Smooth muscle cell of the brain vasculature (primary cell): ENCODE data around the gene CDC42BPA.
"Not testable (repeated sequence)": the region's sequence is repeated elsewhere in the genome, so short reads cannot be mapped to it uniquely, and the experiment has no call there.

Experiments used
- DNase-seq: peaks from one replicate; pipeline ENCODE4 v3.0.0-alpha.2; 2012; ENCODE audit warnings: low read depth, low spot score

CDC42BPA gene

DNA sequence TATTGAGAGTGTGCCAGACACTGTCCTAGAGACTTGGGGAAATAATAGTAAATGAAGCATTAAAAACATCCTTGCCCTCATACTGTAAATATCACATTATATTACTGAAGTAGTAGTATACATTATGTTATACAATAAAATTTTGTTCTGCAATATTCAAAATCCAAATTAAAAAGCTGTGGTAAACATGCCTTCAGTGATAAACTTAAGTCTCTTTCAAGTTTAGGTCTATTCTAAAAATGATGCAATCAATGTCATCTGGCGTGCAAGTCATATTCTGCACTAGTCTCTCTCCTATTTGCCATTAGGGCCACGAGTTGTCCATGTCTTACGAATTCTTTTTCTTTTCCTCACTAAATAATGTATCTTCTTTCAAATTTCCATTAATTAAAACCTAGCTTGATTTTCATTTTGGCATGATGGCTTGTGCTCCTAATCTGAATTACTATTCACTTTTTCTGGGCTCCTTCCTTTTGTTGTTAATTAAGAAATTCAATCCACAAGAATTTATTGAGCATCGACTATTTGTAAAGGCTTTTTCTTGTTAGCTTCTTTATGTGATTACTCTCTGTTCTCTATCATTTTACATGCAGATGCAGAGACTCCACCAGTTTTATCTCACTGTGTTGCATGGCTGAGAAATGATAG, 247.5 kb downstream of the CDC42BPA start:
- DNase-seq = no peak

DNA sequence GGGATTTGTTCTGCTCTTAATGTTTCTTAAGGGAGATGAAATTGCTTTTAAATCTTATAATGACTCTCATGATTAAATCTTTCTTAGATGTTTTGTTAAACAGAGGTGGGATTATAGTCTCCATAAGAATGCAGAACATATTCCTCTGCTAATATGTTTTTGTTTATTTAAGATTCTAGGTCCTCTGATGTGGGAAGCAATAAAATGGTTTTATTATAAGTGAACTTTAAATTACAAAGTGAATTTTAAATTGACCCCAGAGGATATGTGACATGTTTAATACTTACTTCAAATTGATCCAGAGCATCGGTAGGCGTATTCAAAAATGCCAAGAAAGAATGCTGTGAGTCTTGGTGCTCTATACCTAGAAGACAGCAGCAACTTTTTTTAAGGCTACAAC, 248.8 kb downstream of the CDC42BPA start:
- no peak for DNase-seq

DNA sequence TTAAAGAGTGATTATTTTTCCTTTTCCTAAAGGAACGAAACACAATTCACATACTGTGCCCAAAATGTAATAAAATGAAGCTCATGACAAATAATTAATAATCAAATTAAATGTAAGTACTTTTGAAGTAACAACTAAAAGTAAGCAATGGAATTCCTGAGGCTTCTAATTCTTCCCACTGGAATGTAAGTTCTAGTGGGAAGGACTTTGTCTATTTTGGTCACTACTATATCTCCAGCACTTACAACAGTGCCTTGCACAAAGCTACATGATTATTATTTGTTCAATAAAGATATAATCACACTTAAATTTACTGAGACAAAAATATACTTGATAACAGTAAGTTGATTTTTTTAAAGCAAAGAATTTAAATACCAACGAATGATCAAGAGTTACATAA, 249.4 kb downstream of the CDC42BPA start:
- no peak for DNase-seq

DNA sequence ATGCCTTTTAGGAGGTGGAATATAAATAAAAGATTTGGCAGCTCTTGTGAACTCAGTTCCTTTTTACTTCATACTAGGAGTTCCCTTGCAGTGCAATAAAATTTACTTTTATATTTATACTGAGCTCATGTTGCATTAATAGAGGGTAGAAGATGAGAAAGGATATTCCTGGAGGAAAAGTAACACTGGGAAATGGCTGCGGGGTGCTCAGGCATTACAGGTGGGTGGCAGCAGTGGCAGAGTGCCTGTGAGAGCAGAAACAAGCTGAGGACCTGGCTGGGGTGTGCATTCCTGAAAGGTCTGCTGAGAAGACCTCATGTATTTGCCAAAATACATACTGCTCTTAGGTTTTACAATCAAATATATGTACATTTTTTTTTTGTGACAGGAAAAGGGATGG, 251.3 kb downstream of the CDC42BPA start:
- DNase-seq = no peak

DNA sequence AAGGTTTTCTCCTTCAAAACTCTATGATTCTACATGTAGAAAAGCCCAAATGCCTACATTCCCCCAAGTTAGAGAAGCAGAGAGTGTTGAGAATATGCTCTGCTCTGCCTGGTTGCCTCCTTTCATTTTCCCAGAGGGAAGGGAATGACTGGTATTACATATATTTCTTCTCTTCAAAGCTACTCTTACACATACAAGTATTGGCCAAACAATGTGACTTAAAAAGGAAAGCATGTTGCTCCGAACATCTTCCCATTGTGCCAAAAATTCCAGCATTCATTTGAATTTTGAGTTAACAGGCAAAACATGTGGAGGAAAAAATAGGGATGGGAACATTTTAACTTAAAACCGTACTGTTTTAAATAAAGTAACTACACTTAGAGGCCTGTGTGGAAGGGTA, 253.0 kb downstream of the CDC42BPA start:
- no peak for DNase-seq

DNA sequence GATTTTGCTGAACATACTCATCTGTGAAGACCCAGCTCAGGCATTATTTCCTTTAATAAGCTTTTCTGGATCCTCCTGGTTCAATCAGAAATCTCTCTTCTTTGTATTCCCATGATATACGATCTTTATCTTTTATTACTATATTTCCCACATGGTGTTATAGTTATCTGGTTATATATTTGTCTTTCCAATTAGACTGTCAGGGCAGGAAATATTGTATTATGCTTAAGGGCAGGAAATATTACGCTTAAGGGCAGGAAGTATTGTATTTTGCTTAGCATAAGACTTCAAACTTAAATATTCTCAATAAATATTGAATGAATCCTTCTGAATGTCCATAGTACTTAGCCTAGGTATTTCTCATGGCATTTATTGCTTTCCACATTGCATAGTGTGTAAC, 256.0 kb downstream of the CDC42BPA start:
- no peak for DNase-seq

DNA sequence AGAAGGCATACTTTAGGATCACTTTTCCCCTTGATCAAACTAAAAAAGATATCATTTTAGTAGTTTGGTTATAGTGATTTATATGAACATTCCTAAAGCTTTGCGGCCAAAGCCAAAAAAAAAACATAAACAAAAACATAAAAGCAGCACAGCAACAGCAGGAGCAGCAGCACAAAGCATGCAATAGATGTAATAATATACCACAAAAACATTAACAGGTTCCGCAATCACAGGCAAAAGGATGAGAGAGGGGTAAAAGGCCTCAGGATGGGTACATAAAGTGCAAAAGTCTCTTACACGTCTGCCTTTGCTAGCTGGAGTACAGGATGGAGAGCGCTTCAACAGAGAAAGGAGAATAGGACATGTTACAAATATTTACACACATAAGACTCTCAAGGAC, 259.2 kb downstream of the CDC42BPA start:
- DNase-seq = no peak

DNA sequence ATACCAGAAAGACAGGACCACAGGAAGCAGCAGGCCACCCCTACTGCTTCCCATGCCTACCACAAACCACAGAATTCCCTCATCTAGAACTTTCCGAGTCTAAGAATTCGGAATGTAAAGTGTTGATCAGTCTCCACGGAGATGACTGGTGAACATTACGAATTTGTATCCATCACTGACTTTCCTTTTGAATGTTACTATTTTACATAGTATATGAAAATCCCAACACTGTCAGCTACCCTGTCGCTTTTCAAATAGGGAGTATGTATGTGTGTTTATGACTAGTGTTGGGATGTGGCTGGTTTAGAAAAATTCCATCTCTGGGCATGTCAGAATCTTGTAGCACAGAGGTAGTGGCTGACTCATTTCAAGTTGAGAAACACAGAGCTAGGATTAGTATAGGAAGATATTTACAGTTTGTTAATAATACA, 260.0 kb downstream of the CDC42BPA start:
- peak; percentile 24 for DNase-seq

DNA sequence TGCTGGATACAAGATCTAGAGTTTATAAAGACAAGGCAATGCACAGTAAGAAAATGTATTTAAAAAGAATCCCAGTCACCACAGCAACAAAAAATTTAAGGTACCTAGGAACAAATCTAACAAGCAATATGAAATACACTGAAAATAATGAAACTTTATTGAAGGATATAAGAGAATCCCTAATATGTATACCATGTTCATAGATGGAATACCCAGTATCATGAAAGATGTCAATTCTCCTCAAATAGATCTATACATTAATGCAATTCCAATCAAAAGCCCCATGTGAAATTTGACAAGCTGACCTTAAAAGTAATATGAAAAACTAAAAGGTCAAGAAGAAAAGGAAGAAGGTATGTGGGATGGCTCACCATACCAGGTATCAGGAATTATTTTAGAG, 269.0 kb downstream of the CDC42BPA start:
- no peak for DNase-seq

DNA sequence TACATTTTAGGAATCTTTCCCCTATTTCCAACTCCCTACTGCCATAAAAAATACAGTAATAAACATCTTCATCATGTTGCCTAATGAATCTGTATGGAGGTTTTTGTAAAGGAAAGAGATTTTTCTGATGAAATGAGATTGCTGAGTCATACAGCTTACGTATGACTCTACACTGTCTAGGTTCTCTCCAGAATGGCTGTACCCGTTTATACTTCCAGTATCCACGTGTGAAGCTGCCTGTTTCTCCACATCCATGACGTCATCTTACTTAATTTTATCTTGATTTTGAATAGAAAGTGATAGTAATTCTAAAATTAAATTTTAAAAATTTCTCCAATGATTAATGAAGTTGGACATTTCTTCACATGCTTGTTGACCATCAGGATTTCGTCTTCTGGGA, 274.5 kb downstream of the CDC42BPA start:
- DNase-seq = no peak

DNA sequence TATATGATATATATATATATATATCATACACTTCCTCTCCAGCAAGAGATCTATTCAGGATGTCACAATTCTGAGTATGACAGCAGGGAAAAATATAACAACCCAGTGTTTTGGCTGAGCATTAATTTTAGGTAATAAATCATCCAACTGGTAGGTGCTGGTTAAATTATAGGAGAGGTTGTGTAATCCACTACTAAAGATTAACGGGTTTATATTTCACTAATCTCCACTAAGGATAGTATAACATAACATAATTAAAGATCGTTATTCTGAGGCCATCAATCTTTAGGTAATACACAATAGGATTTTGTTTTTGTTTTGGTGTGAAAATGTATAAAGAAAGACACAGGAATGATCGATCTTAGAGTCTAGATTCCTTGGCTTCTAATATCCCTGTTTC, 276.0 kb downstream of the CDC42BPA start:
- no peak for DNase-seq

DNA sequence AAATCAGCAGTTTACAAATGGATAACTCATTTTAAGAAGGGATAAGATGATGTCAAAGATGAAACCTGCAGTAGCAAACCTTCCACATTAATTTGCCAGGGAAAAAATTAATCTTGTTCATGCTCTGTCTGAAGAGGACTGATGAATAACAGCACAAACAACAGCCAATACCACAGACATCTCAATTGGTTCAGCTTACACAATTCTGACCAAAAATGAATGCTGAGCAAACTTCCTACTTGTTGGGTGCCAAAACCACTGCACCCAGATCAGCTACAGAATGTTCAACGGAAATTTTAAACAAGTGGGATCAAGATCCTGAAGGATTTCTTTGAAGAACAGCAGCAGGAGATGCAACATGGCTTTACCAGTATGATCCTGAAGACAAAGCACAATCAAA, 279.9 kb downstream of the CDC42BPA start:
- no peak for DNase-seq

DNA sequence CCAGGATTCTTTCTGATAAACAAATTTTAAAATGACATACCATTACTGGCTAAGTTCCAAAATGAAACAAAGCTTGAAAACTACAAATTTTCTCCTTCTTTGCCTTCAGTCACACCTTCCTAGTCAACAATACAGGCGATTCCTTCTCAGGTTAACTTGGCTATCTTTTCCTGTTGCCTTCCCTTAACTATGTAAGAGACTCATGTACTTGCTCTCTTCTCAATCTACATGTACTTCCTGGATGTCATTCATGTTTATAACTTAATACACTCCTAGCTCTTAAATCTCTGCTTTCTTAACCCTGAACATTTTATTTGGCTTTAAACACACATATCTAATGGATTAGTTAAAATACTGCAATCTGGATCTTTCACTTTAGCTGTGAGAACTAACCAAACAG, 281.2 kb downstream of the CDC42BPA start:
- DNase-seq = no peak

DNA sequence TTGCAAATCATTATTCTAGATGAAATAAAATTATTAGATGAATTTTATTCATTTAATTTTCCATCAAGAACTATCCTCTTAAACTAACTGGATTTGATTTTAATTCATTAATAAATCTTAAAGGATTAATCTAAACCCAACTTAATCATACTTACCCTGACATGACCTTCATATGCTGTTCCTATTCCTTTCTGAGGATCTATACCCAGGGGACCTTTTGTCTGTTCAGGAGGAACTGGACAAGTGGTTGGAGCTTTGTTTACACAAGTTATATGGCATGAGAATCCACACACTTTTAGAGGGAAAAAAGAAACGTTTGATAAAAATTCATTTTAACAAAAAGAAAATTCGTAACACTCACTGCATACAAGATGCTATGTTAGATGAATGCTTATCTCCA, 283.0 kb downstream of the CDC42BPA start:
- no peak for DNase-seq

DNA sequence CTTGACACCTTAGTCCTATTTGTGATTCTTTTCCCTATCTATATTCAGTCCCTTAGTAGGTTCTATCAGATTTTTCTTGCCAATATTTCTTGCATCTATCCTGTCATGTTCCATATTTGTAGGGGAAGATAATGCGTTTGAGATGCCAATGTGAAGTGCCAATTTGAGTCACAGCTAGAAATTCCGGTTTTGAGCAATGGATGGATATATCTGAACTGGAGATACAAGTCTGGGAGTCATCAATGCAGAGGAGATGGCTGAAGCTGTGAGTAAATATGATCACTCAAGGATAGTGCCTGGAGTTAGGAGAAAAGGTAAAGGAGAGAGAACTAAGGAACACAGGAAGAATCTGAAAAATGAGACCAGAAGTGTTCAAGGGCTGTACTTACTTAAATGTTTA, 284.4 kb downstream of the CDC42BPA start:
- DNase-seq = no peak

DNA sequence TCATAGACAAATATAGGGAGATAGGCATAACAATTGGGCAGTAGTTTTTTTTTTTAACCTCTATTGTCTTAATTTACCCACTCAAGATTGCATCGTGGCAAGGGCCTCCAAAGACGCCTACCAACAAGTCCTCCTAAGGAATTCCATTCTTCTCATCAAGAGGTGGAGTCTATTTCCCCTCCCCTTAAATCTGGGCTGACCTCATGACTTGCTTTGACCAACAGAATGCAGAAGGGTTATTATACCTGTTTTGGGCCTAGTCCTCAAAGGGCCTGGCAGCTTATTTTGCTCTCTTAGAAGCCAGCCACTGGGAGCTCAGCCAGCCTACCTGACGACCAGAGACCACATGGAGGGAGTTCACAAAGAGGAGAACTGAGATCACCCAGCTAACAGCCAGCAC, 285.9 kb downstream of the CDC42BPA start:
- no peak for DNase-seq

DNA sequence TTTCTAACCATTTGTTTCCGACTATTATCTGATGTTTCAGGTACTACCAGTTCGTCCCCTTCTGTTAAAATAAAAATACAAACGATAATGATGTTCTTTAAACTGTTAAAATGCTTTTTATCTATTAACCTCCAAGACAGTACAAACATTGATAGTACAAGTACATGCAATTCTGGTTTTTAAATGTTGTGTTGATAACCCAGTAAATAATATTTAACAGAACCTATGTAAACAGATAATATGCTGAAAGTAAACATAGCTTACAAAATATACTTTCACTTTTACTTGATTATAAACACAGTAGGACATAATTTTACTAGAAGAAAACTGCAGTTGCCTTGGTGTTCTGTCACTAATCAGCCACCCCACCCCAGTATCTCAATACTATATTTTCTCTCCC, 301.3 kb downstream of the CDC42BPA start:
- DNase-seq = no peak

DNA sequence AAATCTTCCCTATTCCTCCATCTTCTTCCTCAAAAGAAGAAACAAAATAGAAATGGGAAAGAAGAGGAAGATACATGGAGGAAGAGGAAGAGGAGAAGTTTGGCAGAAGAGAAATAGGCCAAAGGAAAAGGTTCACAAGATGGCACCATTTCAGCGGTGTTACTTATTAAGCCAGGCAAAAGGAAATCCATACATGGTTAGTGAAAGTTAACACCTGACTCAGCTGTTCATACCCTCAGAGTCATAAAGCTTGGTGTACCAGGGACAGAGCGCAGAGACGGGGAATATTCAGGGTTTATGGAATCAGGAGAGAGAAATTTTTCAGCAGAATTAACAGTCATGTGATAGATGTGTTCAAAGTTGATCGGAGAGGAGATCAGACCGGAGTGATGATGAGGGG, 307.6 kb downstream of the CDC42BPA start:
- no peak for DNase-seq

DNA sequence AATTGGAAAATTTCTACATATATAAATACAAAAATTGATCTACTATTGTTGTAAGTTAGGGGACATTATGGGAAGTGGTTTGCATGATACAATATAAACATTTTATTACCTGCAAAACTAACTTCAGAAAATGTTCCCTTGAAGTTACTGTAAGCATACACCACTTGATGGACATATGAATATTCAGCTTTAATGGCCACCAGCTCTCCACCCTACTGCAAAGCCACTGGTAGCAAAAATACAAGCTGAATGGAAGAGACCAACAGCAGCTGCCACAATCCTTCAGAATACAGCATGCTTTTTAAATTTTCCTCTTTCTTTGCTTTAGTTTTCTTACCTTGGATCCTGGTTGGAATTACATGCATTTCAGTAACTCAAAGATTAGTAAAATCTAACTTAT, 308.4 kb downstream of the CDC42BPA start:
- no peak for DNase-seq

DNA sequence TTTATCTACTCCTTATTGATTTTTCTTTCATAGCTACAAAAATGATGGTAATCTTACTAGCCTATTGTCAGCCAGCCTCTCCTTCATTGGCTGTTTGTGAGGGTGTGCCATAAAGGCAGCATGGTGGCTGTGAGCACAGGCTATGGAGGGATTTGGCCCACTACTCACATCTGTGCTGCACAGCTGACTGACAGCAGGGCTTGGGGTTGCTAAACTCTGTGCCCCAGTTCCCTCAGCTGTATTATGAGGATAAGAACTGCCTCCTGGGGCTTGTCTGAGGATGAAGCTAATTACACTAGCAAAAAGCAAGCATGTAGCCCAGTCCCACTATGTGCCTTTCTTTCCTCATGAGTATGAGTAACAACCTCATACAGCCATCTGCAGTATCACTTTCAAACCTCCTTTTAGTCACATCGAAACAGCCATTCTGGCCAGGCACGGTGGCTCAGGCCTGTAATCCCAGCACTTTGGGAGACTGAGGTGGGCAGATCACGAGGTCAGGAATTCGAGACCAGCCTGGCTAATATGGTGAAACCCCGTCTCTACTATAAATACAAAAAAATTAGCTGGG, 312.0 kb downstream of the CDC42BPA start:
- DNase-seq = no peak

DNA sequence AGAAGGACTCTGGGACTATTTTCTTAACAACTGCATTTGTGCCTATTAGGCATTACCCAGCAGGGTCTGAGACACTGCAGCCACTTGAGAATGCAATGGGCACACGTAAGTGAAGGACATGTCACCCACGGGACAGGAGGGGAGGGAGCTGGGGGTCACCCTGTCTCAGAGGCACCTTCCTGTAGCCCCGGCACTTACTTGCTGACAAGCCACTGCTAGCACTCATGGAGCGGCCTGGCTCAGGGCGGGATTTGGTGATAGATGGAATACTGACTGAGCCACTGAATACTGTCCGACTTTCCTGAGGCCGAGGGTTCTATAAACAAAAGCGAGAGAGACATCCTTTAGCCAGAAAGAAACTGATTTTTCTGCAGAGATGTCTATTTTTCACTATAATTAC, 313.5 kb downstream of the CDC42BPA start:
- DNase-seq = no peak

DNA sequence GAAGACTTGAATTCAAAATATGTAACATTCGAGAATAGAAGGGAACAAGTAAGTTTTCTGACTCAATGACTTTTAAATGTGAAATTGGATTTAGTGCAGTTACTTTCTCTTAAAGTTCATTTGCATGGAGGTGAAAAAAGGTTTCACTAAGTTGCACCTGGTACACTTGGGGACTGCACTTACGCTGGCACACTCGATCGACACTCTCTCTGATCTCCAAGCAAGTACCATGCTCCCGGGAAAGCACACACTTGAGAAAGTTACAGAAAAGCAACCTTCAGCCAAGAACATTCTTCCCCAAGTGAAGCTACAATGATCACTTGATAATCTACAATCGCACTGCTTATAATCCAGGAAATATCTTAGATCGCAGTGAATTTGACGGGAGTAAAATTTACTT, 315.1 kb downstream of the CDC42BPA start:
- no peak for DNase-seq

DNA sequence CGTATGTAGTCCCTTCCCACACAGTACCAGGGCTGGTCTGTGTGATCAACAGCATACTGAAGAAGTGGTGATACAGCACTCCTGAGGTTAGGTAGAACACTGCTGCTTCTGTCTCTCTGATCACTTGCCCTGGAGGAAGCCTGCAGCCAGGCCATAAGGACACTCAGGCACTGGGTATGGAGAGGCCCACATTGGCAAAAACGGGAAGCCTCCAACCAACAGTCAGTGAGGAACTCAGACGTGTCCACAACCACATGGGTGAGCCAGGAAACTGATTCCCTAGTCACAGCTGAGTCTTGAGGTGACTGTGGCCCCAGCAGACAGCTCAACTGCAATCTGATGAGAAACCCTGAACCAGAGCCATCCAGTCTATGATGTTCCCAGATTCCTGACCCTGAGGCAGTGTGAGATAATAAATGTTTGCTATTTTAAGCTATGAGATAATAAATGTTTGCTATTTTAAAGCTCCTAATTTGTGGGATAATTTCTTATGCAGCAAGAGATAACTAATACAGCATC, 315.7 kb downstream of the CDC42BPA start:
- no peak for DNase-seq

DNA sequence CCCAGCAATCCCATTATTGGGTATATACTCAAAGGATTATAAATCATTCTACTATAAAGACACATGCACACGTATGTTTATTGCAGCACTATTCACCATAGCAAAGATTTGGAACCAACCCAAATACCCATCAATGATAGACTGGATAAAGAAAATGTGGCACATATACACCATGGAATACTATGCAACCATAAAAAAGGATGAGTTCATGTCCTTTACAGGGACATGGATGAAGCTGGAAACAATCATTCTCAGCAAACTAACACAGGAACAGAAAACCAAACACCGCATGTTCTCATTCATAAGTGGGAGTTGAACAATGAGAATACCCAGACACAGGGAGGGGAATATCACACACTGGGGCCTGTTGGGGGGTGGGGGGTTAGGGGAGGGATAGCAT, 318.7 kb downstream of the CDC42BPA start:
- DNase-seq = not testable (repeated sequence)
